CD4-positive, alpha-beta T cell treated with Interleukin-2 at 100 ng/mL for 4 hours (primary cell): ENCODE measurements around the gene THOC2.
"Not testable (repeated sequence)": the region's sequence is repeated elsewhere in the genome, so short reads cannot be mapped to it uniquely, and the experiment has no call there.

Experiments
- DNase-seq: peaks from one replicate; pipeline ENCODE4 v3.0.0-alpha.2; 2020; ENCODE audit warnings: low spot score

The THOC2 gene

DNA sequence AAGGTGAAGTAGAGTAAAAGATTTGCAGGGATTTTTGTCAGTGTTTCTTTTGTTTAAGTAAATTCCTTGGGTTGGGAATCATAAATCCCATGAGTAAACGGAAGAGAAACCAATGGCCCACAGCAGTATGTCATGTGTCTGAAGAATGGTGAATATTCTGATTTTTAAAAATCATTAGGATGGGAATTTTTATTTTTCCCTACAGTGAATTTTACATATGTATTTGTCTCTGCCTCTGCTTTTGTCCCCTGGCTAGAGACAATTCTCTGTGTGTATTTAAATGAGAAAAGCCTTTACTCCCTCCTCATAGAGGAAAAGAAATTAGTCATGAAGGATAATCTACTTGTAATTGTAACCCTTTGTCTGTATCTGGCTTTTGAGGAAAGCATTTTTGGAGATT lies 152.1 kb downstream of the THOC2 start:
- DNase-seq = no peak

DNA sequence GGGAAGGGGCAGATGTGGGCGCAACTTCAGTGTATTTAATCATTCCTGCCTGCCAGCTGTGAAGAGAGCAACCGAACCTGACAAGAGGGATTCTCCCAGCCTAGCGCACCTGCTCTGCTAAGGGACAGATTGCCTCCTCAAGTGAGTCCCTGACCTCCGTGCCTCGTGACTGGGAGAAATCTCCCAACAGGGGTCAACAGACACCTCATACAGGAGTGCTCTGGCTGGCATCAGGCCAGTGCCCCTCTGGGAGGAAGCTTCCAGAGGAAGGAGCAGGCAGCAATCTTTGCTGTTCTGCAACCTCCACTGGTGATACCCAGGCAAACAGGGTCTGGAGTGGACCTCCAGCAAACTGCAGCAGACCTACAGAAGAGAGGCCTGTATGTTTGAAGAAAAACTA lies 158.8 kb downstream of the THOC2 start:
- DNase-seq = not testable (repeated sequence)

DNA sequence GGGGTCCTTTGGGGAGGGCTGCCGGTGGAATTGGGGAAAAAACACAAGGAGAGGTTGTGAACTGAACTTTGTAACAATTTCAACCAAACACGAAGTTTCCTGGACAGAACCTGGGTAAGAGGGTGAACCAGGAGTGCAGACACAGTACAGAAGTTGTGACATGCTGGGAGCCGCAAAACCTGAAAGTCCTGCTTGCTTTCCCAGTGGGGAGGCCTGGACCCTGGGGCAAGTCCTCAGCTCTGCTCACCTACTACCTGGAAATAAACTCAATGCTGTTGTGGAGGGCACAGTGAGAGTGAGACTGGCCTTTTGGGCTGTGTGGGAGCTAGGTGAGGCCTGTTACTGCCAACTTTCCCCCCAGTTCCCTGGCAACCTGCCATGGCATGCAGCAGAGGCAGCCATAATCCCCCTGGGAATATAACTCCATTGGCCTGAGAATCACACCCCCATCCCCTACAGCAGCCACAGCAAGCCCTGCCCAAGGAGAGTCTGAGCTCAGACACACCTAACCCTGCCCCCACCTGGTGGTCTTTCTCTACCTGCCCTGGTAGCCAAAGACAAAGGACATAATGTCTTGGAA lies 162.8 kb downstream of the THOC2 start:
- DNase-seq = no peak

DNA sequence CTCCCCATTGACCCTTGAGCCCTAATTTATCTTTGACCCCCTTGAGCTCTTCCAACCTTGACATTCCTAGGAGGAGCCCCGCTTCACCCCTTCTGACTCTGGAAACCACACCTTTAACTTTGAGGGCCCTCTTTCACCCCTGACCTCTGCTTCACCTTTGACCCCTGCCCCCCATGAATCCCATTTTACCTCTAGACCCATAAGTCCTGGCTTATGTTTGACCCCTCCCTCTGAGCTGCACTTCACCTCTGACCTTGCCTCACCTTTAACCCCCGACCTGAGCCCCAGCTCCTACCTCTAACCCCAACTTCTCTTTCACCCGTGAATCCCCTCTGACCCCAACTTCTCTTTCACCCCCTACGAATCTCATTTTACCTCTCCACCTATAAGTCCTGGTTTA lies 169.7 kb downstream of the THOC2 start:
- DNase-seq = no peak

DNA sequence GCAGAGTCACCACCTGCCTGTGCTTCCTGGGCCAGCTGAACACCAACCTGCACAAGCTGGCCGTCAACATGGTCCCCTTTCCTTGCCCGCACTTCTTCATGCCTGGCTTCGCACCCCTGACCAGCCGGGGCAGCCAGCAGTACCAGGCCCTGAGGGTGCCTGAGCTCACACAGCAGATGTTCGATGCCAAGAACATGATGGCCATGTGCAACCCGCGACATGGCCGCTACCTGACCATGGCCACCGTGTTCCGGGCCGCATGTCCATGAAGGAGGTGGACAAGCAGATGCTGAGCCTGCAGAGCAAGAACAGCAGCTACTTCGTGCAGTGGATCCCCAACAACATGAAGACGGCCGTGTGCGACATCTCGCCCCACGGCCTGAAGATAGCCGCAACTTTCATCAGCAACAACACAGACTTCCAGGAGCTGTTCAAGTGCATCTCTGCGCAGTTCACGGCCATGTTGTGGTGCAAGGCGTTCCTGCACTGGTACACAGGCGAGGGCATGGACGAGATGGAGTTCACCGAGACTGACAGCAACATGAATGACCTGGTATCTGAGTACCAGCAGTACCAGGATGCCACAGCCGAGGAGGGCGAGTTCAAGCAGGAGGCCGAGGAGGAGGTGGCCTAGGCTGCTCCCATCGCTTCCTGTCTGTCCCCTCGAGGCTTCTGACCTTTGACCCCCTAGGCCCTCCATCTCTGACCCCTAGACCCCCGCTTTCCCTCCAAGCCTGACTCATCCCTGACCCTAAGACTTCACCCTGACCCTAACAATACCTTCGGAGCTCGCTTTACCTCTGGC lies 170.3 kb downstream of the THOC2 start:
- no peak for DNase-seq

DNA sequence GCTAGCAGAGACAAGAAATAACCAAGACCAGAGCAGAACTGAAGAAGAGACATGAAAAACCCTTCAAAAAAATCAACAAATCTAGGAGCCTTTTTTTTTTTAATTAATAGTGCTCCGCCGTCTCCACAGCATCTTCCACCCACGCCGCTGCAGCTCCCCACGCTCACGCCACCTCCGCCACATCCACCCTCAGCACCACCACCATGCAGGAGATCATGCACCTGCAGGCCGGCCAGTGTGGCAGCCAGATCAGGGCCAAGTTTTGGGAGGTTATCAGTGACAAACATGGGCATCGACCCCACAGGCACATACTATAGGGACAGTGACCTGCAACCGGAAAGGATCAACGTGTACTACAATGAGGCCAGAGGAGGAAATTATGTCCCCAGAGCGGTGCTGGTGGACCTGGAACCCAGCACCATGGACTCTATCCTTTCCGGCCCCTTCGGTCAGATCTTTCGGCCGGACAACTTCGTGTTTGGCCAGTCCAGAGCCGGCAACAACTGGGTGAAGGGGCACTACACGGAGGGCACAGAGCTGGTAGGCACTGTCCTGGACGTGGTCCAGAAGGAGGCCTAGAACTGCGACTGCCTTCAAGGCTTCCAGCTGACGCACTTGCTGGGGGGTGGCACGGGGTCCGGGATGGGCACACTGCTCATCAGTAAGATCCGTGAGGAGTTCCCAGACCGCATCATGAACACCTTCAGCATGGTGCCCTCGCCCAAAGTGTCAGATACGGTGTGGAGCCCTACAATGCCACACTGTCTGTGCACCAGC lies 171.2 kb downstream of the THOC2 start:
- no peak for DNase-seq

DNA sequence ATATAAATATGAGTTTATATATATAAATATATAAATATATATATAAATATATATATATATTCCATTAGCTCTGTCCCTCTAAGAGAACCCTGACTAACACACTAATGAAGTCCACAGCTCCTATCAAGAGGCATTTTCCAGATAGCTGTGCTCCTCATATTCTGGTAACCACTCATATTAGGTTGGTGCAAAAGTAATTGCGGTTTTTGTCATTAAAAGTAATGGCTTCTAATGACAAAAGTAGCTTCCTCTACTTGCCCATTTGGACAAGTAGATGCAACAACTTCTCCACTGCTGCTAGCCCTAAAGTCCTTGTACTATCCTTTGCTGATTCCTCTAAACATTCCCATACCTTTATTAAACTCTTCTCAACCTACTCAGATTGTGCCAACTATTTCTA lies 182.0 kb downstream of the THOC2 start:
- no peak for DNase-seq
